Osteocyte (in vitro differentiated cells): ENCODE results near the gene POLG. TPM values are rescaled to one million over a fixed set of nuclear protein-coding genes. Genes with fewer than 3 reads are reported as not detected.

ENCODE experiments used
- DNase-seq: peaks from one replicate; pipeline ENCODE4 v3.0.0; 2021; ENCODE audit warnings: mixed read lengths; ENCODE audit not compliant: unreplicated experiment; ENCODE audit errors: extremely low spot score
- H3K27ac Mint-ChIP-seq: one replicate; pipeline ENCODE4 v1.8.0; 2021; ENCODE audit warnings: mild to moderate bottlenecking, mixed read lengths; ENCODE audit not compliant: unreplicated experiment
- H3K27me3 Mint-ChIP-seq: one replicate; pipeline ENCODE4 v1.8.0; 2021; ENCODE audit warnings: mixed read lengths; ENCODE audit not compliant: unreplicated experiment
- H3K36me3 Mint-ChIP-seq: one replicate; pipeline ENCODE4 v1.8.0; 2021; ENCODE audit warnings: mixed read lengths; ENCODE audit not compliant: unreplicated experiment
- H3K4me1 Mint-ChIP-seq: one replicate; pipeline ENCODE4 v1.8.0; 2021; ENCODE audit warnings: mixed read lengths; ENCODE audit not compliant: unreplicated experiment
- H3K4me3 Mint-ChIP-seq: one replicate; pipeline ENCODE4 v1.8.0; 2021; ENCODE audit warnings: mild to moderate bottlenecking, moderate library complexity, mixed read lengths; ENCODE audit not compliant: unreplicated experiment
- H3K9me3 Mint-ChIP-seq: one replicate; pipeline ENCODE4 v1.8.0; 2021; ENCODE audit warnings: mixed read lengths; ENCODE audit not compliant: unreplicated experiment
- total RNA-seq: library from RNA; stranded (reverse); gene quantifications from 2 replicates; pipeline ENCODE4 v1.2.1, GENCODE V29; 2021
- TF ChIP-seq, protein P1 (sequence below): fragments of 200-600 bp; sonication (generic); IDR thresholded peaks from 2 replicates; pipeline ENCODE4 v1.5.0; 2021; ENCODE audit warnings: antibody characterized with exemption, mild to moderate bottlenecking, moderate library complexity

POLG gene
- total RNA-seq, 1 donor from 2014 or later = 60.8 TPM

DNA sequence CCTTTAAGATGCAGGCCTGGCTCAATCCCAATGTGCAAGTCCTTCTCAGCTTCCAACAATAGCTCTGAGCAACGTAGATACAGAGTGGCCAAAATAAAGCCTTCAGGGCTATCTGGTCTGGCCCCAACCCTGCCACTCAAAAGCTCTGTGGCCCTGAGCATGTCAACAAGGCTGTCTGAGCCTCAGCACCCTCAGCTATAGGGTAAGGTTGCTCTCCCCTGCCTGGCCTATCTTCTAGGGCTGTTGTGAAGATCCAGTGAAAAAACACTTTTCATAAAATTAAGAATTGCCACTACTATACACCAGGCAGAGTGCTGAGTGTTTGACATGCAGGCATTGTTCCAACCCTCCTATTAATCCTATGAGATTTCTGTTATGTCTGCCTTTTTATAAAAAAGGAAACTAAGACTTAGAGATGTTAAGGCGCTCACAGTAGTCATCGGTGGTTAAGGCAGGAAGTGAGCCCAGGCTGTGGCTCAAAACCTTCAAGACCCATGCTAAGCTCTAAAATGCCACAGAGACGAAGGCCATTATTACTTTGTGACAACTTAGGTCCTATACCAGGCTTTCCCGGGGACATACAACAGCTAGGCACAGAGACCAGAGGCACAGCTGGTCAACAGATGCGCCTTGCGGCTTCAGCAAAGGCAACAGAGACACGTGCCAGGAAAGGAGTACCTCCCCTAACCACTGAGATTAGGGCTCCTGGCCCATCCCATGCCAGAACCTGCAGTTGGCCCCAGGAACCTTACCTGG is 5.1 kb downstream of the POLG start:
- H3K36me3 Mint-ChIP-seq = peaks cover 42% of the 10 kb centered on the region
- TF ChIP-seq, protein P1, sequence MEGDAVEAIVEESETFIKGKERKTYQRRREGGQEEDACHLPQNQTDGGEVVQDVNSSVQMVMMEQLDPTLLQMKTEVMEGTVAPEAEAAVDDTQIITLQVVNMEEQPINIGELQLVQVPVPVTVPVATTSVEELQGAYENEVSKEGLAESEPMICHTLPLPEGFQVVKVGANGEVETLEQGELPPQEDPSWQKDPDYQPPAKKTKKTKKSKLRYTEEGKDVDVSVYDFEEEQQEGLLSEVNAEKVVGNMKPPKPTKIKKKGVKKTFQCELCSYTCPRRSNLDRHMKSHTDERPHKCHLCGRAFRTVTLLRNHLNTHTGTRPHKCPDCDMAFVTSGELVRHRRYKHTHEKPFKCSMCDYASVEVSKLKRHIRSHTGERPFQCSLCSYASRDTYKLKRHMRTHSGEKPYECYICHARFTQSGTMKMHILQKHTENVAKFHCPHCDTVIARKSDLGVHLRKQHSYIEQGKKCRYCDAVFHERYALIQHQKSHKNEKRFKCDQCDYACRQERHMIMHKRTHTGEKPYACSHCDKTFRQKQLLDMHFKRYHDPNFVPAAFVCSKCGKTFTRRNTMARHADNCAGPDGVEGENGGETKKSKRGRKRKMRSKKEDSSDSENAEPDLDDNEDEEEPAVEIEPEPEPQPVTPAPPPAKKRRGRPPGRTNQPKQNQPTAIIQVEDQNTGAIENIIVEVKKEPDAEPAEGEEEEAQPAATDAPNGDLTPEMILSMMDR = no peak

DNA sequence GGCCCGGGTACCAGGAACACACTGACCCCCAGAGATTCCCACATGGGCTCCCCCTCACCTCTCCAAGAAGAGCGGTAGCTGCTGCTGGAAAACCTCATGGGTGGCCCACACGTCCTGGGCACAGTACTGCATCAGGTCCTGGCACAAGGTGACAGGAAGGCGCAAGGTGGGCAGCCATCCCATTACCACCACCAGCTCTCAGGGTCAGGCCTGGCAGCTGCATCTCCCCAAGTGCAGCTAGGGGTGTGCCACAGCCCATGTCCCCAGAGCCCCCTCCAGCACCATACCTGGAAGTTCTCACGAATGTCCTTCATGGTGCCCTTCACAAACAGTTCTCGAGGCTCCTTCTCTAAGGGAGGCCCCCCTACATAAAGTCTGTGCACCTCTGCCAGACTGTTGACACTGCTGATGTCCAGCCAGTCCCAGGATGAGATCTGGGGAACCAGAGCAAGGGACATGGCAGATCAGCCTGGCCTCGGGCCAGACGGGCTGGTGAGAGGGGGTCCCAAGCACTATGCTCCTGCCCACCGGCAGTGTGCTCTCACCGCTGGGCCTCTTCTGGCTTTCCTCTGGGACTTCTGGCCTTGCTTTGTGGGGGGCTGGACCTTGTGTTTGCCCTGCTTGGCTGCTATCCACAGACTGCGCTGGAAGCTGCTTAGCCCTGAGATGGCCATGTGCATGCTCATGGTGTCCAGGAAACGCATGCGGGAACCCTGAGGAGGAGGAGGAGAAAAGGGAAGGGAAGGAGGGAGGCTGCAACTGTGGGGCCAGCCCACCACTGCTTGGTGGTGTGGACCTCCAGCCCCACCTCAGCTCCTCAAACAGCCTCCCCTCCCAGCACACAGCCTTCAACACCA is 6.0 kb downstream of the POLG start:
- TF ChIP-seq, protein P1 = no peak

More for the DNA sequence above, 5.1 kb downstream of the POLG start:
- Mint-ChIP-seq H3K27ac (no peak overlapping the region), H3K27me3 (no peaks in the 10 kb centered on the region), H3K9me3 (no peaks in the 10 kb centered on the region), H3K4me1 (peaks cover 23% of the 10 kb centered on the region), H3K4me3 (no peak overlapping the region)
- DNase-seq = no peak

DNA sequence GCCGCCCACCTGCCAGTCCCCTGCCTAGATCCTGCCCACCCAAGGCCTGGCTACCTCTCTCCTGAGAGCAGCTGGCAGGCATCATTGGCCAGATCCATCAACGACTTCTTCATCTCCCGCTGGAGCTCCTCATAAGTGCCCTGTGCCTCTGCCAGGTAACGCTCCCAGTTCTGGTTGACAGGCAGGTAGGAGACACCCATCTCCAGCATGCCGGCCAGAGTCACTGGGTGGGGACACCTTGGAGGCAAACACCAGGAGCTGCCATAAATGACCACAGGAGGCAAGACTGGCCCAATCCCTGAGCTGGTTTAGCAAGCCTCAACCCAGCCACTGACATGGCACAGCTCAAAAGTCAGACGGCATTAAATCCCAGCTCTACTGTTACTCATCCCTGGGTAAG is 7.5 kb downstream of the POLG start:
- Mint-ChIP-seq H3K36me3 (peaks cover 53% of the 10 kb centered on the region), H3K4me1 (peaks cover 14% of the 10 kb centered on the region), H3K27ac (no peak overlapping the region), H3K4me3 (no peak overlapping the region), H3K9me3 (no peaks in the 10 kb centered on the region), H3K27me3 (no peaks in the 10 kb centered on the region)
- no peak for DNase-seq
- TF ChIP-seq, protein P1 = no peak

More for the DNA sequence above, 6.0 kb downstream of the POLG start:
- DNase-seq = no peak
- Mint-ChIP-seq H3K9me3 (no peaks in the 10 kb centered on the region), H3K4me3 (no peak overlapping the region), H3K36me3 (peaks cover 49% of the 10 kb centered on the region), H3K27me3 (no peaks in the 10 kb centered on the region), H3K4me1 (peaks cover 21% of the 10 kb centered on the region), H3K27ac (no peak overlapping the region)

DNA sequence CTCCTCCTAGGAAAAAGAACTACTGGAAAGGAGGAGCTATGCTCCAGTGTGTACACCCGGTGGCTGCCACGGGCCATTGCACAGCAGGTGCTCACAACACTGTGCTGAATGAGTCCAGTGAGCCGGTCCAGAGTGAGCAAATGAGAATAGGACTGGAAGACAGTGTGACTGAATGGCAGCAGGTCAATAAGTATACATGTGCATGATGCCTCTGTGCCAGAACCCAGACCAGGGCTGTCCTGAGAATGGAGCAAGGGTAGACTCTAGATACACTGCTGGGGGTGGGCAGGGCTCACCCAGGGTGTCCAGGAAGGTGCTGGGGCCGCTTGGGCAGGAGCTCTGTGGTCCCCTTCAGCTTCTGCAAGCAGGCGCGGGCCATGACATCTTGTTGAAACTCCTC is 8.3 kb downstream of the POLG start:
- no peak overlapping the region for H3K27ac Mint-ChIP-seq
- no peaks in the 10 kb centered on the region for H3K9me3 Mint-ChIP-seq
- TF ChIP-seq, protein P1 = no peak
- DNase-seq = peak; percentile 67
- H3K4me3 Mint-ChIP-seq = no peak overlapping the region
- H3K27me3 Mint-ChIP-seq = no peaks in the 10 kb centered on the region
- H3K36me3 Mint-ChIP-seq = peaks cover 51% of the 10 kb centered on the region
- H3K4me1 Mint-ChIP-seq = peaks cover 6% of the 10 kb centered on the region
